Frontal cortex (tissue), 4 donors: ENCODE results near the gene ERC1. TPM values are rescaled to one million over a fixed set of nuclear protein-coding genes. Genes with fewer than 3 reads are reported as not detected.
"Not testable (repeated sequence)": the region's sequence is repeated elsewhere in the genome, so short reads cannot be mapped to it uniquely, and the experiment has no call there.

Experiments used
- DNase-seq, 2 donors: peaks; one replicate each; pipeline ENCODE4 v3.0.0; 2012; ENCODE audit warnings: low spot score in 2 of 2
- FAIRE-seq: peaks from 2 replicates; lab custom pipeline; 2012; peaks lifted over from hg19 to GRCh38; lab: Jason Lieb, UNC
- total RNA-seq: library from RNA; depleted of rRNA; stranded (reverse); fragments of >200 nt; gene quantifications from one replicate; pipeline ENCODE4 v1.2.3, GENCODE V29; 2014
- donor health status: control.
- donor health status: control.
- donor health status: control.

ERC1 gene
- total RNA-seq, 1 donor from 2014 or later, result 128 TPM

DNA sequence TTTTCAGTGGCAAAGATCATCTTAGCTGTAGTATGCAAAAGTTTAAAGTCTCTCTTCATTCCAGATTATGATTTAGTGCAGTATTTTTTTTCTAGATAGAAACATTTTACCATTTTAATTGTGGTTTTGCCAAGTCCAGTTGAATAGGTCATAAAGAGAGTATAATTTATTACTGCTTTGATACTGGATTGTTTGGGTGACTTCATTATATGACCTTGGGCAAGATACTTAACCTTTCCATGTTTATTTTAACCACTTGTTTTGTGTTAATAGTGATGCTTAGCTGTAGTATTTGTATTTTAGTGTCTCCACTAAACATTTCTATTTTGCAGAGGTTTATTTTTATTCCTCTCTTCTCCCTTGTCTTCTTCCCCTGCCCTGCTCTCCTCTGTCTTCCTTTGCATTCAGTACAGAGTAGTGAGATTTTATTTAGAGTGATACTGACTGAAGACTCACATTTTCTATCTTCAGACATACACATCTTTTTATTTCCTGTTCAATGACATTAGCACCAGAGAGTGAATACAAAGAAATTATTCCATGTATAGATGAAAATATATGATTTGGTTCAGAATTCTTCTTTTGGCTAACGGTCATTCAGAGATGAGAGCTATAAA, 215.2 kb downstream of the ERC1 start:
- no peak for FAIRE-seq
- no peak for DNase-seq

DNA sequence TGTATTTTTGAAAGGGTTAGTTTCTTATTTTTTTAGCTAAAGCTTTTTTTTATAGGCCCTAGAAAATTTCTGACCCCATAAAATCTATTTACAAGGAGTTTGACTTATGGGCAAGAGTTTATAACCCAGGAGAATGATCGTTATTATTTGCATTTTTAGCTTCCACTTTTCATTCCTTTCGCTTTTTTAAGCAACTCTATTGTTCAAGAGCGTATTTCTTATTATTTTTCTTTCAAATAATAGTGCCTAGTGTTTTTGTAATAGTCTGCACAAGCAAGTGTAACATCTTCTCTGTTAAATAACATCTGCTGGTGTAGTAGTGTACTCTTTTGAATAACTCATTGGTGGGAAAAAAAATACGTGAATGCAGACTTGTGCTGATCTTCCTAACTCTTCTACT, 216.3 kb downstream of the ERC1 start:
- FAIRE-seq (no peak), DNase-seq (no peak)

DNA sequence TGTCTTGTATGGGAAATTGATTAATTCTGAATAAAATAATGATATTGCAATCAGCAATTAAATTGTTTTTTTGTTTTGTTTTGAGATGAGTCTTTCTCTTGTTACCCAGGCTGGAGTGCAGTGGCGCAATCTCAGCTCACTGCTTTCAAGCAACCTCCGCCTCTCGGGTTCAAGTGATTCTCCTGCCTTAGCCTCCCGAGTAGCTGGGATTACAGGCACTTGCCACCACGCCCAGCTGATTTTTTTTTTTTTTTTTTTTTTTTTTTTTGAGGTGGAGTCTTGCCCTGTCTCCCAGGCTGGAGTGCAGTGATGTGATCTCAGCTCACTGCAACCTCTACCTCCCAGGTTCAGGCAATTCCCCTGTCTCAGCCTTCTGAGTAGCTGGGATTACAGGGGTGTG, 217.7 kb downstream of the ERC1 start:
- FAIRE-seq, DNase-seq: not testable (repeated sequence)

DNA sequence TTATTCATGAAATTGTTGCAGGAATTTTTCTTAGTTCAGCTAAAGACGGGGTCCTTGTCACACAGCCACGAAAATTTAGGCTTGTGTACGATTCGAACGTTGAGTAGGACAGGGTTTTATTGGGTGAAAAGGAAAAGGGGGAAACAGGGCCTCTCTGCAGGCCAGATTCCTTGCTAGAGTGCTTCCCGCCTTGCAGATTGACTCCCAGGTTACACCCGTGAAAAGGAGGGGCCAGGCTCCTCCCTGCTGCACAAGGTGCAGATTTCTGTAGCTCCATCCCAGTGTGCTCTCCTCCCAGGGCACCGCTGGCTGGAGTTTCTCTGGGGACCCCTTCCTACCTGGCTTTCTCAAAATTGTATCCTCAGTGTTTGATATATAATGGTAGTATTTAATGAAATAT, 221.5 kb downstream of the ERC1 start:
- DNase-seq, result no peak

DNA sequence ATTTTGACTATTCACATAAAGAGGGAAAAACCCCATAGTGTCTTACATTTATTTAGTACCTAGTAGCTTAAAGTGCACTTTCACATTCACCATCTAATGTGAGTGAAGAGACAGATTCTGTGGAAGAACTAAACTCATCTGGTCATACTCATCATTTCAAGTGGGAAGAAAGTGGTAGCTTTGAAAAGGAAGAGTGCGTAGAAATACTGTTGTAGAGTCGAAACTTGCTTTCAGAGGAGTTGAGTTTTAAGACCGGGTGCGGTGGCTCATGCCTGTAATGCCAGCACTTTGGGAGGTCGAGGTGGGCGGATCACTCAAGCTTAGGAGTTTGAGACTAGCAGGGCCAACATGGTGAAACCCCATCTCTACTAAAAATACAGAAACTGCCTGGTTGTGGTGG, 222.2 kb downstream of the ERC1 start:
- FAIRE-seq, result no peak
- DNase-seq, result no peak

More for the DNA sequence above, 221.5 kb downstream of the ERC1 start:
- FAIRE-seq, result no peak

DNA sequence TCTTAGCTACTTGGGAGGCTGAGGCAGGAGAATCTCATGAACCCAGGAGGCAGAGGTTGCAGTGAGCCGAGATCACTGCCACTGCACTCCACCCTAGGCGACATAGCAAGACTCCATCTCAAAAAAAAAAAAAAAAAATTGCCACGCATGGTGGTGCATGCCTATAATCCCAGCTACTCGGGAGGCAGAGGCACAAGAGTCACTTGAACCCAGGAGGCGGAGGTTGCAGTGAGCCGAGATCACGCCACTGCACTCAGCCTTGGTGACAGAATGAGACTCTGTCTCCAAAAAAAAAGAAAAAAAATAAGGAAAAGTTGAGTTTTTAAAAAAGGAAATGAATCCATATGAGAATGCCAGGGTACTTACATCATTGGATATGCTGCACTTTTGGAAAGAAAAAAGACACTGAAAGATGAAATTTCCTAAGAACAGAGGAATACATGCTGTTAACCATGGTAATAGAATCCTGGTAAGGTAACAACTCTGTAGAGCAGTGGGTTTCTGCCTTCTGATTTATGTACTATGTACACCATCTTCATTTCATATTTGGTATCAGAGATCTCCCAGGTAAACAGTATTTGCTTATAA, 222.7 kb downstream of the ERC1 start:
- DNase-seq, result no peak

DNA sequence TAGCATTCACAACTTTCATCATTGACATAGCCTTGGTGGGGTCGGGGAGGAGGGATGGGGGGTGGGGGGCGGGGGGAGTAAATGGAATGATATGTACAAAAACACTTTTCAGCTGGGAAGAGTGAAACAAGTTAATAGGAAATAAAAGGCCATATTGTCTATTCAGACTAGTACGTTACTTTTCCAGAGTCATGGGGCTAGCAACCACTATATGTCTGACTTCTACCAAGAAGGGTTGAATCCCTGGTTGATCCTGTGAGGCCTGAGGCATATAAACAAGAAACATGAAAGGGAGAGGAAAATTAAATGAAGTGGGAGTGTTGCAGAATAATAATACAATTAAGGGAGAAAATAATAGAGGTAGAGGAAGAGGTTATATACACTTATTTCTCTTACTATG, 225.5 kb downstream of the ERC1 start:
- no peak for FAIRE-seq
- DNase-seq, result no peak

More for the DNA sequence above, 222.7 kb downstream of the ERC1 start:
- FAIRE-seq, result no peak

DNA sequence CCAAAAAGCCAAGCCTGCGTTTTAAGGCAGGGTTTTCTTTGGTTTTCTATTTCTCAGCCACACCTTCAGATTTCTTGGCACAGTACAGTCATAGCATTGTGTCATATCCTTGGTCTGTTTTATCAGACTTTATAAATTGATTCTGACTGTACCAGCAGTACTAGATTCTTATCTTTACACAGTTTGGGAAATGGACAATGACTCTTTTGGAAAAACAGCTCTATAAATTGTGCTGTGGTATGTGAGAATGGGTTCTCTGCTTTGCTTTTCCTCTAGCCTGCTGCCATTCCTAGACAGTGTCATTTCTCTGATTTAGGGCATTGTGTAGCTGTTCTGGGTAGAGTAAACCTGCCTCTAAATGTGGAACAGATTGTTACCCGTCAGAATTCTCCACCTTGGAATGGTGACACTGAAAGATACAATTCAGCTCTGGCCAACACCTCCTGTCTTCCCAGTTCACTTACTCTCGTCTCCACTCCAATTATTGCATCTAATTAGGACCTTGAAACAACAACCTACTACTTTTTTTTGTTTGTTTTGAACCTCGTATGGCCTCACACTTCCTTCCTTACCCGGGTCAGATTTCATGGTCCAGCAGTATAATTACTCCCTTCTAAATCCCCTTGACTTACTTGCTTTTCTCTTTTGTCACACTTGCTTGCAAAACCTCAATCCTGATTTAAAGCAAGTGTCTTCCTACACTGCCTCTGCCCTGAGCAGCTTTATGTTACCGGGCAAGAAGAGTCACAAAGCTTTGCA, 226.3 kb downstream of the ERC1 start:
- DNase-seq (no peak), FAIRE-seq (no peak)

DNA sequence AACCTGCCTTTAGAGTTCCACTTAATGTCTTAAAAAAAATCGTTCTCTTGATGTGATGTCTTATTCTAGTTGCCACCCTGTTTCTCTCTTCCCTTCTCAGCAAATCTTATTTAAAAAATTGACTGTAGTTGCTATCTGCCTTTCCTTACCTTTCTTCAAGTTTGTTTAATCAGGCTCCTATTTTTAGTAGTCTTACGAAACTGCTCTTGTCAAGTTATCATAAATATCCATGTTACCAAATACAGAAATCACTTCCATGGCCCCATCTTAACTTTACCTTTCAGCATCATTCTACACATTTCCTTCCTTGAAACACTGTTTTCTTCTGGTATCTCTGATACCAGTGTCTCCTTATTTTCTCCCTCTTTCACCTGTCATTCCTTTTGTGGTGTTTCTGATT, 227.3 kb downstream of the ERC1 start:
- FAIRE-seq, result no peak
- DNase-seq, result no peak

DNA sequence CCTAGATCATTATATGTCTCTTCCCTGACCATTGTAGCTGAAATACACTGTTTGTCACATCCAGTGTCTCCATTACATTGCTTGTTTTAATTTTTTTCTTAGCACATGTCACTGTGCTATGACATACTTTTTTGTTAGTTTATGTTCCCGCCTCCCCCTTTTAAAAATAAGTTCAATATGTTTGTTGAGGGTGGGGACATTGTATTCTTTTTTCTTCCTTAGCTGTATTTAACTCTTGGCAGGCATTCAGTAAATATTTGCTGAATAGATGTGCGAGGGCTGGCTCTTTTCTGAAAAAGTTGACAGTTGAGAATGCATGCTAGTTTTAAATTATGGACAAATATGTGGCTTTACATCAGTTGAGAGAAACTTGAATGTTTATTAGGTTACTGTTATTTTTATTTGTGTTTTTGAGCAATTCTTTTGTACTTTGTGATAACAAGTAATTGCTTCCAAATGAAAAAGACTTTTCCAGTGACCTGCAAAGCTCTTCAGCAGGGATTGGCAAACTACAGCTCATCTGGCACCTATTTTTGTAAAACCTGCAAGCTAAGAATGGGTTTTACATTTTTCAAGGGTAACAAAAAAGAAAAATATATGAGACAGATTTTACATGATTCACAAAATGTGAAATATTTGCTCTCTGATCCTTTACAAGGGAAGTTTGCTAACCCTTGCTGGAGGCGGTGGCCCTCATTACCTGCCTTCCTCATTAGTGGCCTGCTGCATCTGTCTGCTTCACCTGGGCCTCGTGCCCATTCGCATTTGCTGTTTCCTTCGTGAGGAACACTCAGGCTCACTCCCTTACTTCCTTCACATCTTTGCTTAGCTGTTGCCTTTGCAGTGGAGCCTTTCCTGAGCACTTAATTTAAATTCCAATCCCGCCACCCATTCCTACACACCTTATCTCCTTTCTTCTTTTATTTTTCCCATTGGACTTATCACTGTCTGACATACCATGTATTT, 229.4 kb downstream of the ERC1 start:
- DNase-seq, result no peak
- FAIRE-seq, result no peak

DNA sequence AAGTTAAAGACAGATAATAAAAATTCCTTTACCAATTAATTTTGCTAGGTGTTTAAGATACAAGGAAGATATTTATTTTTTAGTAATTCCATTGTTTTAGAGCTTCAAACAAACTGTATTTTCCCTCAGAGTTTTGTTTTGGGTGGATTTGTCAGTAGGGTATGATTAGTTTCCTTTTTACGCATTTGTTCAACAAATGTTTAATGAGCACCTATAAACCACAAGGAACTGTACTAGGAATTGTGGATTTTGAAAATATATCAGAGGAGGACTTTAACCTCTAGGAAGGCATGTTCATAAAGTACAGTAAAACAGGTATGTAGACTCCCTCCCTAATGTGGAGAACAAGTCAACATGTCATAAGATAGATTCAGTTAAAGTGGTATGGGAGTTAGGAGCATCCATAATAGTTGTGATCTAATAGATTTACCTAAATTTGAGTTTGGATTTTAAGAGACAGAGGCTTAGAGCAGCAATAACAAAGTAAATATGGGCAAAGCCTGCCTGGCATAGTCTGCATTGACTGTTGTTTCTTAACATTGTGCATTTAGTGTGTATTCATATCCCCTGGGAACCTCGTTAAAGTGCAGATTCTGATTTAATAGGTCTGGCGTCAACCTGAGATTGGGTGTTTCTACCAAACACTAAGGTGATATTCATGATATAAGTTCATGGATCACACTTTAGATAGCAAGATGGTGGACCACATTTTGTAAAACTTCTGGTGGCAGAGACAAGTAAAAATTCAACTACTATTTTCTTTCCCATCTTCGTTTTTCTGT, 232.0 kb downstream of the ERC1 start:
- FAIRE-seq, result no peak

DNA sequence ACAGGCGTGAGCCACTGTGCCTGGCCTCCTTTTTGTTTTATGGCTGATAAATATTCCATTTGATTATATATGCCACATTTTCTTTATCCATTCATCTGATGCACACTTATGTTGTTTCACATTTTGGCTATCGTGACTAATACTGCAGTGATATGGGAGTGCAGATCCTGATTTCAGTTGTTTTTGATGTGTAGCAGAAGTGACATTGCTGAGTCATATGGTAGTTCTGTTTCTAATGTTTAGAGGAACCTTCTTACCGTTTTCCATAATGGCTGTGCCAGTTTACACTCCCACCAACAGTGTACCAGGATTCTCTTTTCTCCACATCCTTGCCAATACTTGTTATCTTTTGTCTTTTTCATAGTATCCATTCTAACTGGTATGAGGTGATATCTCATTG, 235.9 kb downstream of the ERC1 start:
- no peak for DNase-seq
- no peak for FAIRE-seq

More for the DNA sequence above, 232.0 kb downstream of the ERC1 start:
- no peak for DNase-seq

DNA sequence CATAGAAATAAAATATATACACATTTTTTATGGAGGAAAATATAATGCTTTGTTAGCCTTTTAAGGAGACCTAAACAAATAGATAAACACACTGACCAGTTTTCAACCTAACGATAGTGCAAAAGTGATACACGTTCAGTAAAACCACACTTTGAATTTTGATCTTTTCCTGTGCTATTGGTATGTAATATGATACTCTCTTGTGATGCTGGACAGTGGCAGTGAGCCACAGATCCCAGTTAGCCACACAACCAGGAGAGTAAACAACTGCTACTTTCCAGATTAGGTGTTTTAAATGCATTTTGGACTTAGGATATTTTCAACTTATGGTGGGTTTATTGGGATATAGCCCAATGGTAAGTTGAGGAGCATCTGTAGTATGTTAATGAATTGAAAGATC, 243.1 kb downstream of the ERC1 start:
- DNase-seq (no peak), FAIRE-seq (no peak)

DNA sequence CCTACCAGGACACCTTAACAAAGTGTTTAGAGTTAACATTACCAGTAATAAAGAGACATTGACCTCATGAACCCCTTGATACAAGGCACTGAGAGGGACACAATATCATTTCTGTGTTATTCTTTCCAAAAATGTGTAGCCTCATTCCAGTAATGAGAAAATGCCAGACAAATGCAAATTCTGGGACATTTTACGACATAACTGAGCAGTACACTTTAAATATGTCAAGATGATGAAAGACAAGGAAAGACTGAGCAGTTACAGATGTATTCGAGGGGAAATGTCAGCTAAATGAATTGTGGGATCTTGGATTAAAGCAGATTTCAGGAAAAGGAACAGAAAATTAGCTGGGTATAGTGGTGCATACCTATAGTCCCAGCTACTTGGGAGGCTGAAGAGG, 255.6 kb downstream of the ERC1 start:
- no peak for FAIRE-seq
- DNase-seq, result no peak

DNA sequence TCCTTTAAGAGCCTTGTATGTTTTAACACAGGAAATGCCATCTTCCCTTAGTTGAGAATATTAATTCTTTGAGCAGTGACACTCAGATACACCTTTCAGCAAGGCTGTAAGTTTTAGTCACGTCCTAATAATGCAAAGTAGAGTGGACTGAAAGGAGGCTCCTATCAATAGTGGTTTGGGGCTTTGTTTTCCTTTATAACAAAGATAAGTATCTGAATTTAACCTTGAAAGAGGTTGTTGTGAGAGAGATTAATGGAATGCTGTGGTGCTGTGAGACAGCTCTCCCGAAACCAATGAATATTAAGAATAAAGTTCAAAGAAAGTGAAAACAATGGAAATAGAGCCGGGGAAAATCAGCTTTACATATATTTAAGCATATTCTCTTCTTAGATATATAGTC, 259.6 kb downstream of the ERC1 start:
- DNase-seq, result no peak
- no peak for FAIRE-seq

DNA sequence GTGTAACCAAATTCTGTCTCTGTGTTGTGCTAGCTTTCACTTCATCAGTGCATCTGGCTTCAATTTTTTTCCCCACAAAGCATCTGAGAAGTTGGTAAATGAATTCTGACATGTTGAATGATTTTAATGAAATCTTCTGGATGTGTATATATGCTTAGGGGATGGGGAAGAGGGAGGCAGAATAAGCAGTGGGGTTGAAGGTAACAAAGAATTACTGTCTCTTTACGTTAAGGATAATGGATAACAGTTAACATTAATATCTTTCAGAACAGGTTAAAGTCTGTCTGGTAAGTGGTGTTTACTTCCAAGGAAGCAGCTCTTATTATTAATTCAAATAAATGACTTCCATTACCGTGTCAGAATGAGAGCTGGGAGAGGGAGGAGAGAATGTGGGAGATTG, 261.7 kb downstream of the ERC1 start:
- FAIRE-seq (no peak), DNase-seq (no peak)

DNA sequence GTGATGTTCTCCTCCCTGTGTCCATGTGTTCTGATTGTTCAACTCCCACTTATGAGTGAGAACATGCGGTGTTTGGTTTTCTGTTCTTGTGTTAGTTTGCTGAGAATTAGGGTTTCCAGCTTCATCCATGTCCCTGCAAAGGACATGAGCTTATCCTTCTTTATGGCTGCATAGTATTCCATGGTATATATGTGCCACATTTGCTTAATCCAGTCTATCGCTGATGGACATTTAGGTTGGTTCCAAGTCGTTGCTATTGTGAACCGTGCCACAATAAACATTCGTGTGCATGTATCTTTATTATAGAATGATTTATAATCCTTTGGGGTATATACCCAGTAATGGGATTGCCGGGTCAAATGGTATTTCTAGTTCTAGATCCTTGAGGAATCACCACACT, 264.1 kb downstream of the ERC1 start:
- not testable (repeated sequence) for FAIRE-seq, DNase-seq

DNA sequence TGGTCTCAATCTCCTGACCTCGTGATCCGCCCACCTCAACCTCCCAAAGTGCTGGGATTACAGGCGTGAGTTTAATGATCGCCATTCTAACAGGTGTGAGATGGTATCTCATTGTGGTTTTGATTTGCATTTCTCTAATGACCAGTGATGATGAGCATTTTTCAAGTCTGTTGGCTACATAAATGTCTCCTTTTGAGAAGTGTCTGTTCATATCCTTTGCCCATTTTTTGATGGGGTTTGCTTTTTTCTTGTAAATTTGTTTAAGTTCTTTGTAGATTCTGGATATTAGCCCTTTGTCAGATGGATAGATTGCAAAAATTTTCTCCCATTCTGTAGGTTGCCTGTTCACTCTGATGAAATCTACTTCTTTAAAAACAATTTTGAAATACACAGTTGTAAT, 264.8 kb downstream of the ERC1 start:
- DNase-seq, FAIRE-seq: not testable (repeated sequence)

DNA sequence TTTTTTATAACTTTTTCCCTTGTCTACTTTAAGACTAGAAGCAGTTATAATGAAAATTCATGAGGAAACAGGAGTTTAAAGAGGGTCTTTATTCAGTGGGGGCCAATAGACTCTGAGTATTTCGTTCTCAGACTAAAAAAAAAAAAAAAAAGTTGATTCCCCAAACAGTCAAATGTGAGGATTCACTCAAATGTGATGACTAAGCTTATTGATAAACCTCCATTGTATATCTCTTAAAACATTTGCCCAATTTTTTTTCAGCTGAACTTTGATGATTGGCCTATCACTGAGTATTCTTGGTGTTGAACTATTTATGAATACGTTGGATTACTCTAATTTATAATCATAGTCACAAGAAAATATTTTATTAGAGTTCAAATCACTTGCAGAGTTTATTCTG, 265.3 kb downstream of the ERC1 start:
- DNase-seq, result no peak
- FAIRE-seq, result no peak
